GM19438 (cell line): ENCODE measurements around the gene ZHX3.
"Not testable (repeated sequence)": the region's sequence is repeated elsewhere in the genome, so short reads cannot be mapped to it uniquely, and the experiment has no call there.

Source experiments
- ATAC-seq: cut with Tn5 transposase; IDR thresholded peaks from one replicate; pipeline ENCODE4 v1.9.1; 2021; ENCODE audit warnings: low read depth; ENCODE audit not compliant: unreplicated experiment

ZHX3 gene

DNA sequence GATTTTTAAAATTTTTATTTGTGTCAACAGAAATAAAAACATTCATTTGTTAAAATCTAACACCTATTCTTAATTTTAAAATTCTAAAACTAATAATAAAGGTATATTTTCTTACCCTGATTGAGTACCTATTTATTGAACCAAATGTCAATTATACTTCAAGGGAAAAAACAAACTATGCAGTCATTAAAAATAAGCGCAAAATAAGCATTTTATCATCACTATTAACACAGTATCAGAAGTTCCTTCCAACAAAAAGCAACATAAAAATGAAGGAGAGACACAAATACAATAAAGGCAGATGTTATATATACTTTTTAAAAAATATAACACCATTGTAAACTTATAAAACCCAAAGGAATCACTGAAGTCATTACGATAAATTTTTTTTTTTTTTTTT is 52.7 kb downstream of the ZHX3 start:
- no peak for ATAC-seq

DNA sequence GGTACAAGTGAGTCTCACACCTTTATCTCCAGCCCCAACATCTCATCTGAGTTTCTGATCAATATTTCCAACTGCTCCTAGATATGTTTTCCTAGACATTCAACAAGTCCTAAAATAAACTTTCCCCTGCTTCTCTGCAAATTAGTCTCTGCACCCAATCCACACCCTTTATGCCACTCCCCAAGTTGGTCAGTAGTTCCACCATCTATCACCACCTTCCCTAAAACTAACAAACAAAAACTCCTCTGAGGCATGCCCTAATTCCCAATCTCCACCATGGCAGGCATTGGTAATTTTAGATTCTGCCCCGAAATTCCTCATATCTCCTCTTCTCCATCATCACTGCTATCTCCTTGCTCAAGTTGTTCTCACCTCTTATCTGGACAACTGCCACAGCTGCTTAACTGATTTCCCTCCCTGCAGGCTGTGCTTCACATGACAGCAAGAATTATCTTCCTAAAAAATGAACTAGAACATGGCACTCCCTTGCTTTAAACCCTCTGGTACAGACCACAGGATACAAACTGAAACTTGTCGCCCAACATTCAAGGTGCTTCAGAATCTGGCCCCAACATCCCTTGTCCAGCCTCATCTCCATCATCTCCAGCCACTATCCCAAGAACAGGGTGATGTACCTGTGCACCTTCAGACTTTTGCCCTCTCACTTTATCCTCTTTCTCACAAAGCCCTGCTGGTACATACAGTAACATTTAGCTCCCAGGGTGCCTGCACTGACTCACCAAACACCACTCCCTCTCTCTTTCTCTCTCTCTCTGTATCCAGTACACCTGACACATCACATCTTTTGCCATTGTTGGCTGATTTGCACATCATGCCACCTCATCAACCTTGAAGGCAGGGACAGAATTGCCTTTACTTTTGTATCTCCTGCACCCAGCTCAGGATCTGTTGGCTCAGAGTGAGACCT is 55.5 kb downstream of the ZHX3 start:
- no peak for ATAC-seq

DNA sequence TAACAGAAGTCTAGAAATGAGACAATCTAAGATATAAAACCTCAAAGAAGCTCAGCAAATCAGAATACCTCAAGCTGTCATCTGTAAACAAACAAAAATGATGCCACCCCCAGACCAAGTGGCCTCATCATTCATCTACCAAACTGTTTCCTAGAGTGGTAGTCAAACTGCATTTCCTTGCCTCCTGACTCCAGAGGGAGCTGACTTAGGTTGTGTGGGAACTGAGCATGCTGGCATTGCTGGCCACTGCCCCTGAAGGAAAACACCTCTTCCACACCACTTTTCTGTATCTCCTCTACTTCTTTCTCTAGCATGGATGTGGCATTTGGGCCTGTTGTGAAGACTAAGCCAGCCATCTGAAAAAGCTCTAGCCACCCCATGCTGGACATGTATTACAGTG is 56.3 kb downstream of the ZHX3 start:
- ATAC-seq, result no peak

DNA sequence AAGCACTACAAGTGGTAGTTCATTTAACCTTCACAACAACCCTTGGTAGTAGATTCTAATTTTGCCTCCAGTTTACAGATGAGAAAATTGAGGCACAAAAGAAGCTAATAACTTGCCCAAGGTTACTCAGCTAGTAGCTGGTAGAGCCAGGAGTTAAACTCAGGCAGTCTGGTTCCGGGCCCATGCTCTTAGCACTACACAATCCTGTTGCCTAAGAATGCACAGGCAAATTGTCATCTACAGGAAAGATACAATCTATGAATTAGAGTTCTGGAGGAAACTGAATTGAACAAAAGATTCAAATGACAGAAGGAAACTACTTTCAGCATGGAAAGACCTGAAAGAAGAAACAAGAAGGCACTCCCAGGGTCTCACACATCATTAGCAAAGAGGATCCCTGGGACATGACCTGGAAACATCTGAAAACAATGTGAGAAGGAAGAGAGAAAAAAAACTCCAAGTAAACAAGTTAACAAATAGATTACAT is 56.8 kb downstream of the ZHX3 start:
- no peak for ATAC-seq

DNA sequence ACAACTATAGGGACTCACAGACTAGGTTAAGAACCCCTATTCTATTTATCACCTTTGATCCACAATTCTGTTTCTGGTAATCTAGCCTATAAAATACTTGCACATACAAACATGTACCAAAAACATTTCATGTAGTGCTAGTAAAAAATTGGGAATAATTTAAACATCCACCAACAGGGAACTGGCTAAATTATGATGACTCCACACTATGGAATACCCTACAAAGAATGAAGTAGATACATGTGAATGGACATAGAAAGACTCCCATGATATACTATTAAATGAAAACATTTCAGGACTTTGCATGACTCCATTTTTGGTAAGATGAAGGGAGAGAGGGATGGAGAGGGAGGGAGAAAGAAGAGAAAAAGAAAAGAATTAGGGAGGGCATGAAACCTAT is 58.2 kb downstream of the ZHX3 start:
- no peak for ATAC-seq

DNA sequence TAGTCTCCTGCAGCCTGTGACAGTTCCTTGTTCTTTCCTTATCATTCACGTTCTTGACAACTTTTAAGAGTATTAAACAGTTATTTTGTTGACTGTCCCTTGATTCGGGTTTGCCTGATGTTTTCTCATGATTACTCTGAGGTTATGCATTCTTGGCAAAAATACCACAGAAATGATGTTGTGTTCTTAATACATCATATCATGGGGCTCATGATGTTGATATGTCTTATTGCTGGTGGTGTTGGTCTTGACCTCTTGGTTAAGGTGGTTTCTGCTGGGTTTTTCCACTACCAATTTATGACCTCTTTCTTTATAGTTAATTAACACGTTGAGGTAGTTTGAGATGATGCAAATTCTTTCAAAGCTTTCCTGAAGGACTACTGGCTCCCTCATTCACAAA is 59.1 kb downstream of the ZHX3 start:
- ATAC-seq, result no peak

DNA sequence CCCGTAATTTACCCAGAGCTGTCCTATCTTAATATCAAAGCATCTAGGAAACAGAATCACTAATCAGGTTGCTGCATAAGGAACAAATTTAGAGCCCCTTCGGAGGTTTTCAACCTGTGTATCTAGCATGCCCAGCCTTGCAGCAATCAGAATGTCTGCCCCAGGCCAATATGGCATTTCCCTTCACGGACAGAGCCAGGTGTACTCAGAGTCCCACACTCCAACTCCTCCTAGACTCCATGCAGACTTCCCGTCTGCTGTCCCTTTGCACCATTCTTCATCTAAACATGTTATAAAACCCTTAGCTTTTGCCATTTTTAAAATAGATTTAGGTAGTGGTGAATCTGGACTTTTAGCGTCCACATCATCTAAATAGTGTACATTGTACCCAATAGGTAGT is 61.0 kb downstream of the ZHX3 start:
- ATAC-seq, result no peak

DNA sequence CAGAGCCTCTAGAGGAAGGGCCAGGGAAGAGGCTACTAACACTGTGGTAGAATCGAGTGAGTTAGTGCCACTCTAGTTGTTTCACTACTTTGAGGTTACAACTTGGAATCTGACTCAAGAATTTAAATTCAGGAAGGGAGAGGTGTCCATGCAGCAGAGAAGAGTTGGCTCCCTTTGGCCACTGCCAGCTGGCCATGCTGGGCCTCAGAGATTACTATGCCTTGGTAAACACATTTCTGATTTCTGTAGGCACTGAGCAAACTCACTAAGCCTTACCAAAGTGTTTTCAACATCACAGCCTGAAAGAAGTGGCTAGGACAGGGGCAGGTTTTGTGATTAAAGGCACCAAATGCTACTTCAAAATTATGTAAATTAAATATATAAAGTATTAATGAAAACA is 61.9 kb downstream of the ZHX3 start:
- no peak for ATAC-seq

DNA sequence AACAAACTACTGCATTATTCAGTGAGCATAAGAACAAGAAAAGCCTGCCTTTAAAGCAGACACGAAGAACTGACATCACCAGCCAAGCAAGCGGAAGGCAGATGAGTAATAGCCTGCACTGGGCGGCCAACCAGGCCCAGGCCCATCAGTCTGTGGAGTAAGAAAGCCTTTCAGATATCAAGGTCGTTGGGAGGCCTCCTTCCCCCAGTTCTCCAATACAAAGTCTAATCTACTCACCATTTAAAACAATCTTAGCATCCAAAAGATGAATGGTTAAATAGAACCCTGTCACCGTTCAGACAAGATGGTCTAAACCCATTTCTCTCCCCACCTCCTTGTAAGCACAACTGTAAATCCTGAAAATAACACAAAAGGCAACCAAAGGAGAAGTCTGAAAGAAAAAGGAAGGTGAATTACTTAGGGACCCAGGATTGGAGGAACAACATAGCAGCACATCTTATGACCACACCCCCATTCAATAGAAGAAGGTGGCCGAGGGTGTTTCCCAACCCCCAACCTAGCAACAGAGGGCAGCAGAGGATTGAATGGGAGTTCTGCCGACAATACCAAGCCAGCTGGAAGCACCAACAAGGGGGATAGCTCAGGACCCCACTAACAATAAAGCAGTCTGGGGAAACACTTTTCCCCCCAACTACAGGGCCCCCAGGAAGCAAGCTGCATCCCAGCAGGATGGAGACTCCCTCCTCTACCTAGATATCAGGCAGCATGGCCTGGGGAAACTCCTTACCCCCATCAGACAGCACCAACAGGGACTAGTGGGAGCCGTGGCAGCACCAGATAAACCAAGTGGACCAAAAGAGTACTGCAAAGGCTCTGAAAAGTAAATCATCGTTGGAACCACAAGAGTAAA is 67.9 kb downstream of the ZHX3 start:
- no peak for ATAC-seq

DNA sequence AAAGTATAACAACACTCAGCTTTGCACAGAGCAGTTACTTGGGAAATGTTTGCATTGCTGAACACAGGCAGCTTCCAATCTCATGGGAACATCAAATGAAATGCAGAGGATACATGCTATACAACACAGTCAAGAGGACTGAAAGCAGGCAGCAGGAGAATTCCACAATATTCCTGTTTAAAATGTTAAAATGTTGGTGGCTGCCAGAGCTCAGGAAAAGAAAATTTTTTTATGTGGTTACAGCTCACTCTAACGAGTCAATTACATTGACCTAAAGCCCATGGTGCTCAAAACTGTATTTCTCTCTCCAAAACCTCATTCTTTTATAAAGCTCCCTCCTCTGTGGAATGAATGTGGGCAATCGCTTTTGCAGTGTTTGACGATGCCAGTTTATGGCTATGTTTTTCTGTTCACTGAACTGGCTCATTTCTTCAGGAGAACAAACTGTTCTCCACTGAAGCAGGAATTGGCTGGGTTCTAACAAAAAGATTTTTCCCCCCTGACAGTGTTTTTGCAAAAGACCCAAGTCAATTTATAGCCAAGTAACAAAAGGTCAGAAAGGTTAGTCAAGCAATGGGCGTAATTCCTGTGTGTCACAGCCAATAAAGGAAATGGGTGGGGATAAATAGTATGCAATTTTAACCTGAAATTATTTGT is 69.0 kb downstream of the ZHX3 start:
- no peak for ATAC-seq

DNA sequence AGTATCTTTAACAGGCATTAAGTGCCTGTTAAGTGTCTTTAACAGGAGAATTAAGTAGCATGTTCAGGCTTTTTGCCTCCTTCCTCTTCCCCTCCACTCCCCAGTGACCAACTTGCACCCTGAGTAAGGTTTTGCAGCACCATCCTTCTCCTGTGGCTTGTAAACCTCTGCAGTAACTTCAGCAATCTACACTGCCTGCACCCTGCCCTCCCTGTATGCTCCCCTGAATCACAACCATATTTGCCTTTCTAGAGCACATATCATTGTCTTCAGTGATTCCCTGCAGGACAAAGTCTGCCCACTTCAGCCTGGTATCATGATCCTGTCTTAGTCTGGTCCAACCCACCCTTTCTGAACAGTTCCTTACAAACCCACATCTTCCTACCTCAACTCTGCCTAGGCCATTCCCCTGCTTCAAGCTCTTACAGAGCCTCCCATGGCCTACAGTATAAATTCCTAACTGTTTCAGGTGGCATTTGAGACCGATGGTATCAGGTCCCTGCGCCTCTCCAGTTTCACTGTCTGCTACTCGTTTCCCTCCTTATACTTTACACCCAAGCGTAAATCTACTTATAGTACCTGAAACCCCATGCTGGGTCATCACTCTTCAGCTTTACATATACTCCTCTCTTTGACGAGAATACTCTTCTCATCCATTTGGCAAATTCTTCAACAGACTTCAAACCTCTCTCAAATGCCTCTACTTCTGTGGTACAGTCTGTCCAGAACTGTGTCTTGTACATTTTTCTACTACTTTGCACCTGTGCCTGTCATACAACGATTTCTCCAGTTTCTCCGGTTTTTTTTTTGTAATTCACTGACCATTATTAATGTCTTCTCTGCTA is 69.8 kb downstream of the ZHX3 start:
- no peak for ATAC-seq

DNA sequence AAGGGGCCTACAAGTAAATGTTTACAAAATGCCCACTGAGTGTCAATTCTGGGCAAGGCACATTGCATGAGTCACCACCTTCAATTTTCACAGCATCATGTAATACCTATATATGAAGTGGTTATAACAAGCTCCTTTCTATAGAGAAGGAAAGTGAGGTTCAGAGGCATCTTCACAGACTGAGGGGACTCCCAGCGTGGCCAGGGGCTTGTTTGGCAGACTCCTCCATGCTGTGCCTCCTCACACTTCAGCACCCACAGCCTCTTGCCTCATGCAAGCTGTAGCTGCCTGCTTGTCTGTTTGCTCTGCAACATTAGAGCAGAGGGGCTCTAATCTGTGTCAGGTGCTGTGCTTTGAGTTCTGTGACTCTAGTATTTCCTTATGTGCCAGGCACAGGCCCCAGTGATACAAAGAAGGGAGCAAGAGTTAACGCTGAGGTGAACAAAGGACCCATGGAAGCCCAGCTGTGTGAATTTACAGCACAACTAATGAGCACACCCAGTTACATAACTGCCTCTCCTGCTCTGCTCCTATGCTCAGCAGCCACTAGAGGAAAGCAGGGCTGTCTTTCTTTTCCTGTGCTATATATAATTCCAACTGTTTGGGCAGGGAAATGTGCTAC is 72.3 kb downstream of the ZHX3 start:
- no peak for ATAC-seq

DNA sequence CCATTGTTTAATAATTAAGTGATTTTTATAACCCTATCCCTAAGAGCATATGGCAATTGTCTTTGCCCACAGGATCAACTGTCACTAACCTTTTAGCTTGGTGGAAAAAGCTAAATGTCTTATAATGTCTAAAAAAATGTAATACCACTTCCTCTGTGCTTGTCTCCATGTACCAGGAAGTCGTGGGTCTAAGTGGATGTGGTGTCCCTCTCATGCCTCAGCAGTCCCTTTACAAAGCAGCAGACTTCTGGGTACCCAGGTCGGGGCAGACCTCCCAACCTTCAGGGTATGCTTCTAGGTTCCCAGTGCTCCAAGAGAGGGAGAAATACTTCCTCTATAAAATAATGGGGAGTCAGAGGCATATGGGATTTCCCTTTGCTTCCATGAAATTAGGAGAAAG is 74.7 kb downstream of the ZHX3 start:
- ATAC-seq, result no peak

DNA sequence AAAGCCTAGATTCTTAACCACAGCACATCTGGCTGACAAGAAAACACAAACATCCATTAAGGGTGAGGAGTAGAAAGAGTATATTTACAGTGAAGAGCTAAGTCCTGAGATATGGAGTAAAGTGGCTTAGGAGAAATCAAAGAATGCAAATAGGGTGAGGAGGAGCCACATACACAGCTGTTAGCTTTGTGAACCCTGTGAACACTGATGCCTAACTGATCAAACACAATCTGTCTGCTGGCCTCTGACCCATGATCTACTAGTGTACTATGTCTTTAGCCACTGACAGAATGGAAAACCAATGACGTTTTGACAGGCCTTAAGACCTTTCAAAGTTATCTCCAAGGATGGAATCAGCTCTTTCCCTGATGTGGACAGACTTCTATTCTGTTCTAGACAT is 75.2 kb downstream of the ZHX3 start:
- no peak for ATAC-seq

DNA sequence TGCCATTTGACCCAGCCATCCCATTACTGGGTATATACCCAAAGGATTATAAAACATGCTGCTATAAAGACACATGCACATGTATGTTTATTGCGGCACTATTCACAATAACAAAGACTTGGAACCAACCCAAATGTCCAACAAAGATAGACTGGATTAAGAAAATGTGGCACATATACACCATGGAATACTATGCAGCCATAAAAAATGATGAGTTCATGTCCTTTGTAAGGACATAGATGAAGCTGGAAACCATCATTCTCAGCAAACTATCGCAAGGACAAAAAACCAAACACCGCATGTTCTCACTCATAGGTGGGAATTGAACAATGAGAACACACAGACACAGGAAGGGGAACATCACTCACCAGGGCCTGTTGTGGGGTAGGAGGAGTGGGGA is 80.3 kb downstream of the ZHX3 start:
- not testable (repeated sequence) for ATAC-seq

DNA sequence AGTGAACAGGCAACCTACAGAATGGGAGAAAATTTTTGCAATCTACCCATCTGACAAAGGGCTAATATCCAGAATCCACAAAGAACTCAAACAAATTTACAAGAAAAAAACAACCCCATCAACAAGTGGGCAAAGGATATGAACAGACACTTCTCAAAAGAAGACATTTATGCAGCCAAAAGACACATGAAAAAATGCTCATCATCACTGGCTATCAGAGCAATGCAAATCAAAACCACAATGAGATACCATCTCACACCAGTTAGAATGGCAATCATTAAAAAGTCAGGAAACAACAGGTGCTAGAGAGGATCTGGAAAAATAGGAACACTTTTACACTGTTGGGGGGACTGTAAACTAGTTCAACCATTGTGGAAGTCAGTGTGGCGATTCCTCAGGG is 80.7 kb downstream of the ZHX3 start:
- ATAC-seq, result not testable (repeated sequence)

DNA sequence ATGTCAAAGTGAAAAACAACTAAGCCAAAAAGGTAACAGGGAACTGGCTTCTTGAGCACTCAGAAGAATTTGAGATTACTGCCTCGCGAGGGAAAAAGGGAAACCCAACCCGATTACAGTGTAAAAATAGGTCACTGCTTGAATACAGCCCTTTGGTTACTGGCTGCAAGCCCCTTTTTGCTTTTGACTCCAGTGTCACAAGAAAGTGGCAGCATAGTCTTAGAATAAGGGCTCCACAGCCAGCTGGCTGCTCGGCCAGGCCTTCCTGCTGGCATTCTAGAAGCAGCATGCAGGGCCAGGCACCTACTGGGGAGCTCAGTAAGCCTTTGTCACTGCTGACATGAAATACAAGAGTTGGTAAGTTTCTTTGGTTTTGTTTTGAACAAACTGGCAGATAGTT is 83.0 kb downstream of the ZHX3 start:
- ATAC-seq, result no peak

DNA sequence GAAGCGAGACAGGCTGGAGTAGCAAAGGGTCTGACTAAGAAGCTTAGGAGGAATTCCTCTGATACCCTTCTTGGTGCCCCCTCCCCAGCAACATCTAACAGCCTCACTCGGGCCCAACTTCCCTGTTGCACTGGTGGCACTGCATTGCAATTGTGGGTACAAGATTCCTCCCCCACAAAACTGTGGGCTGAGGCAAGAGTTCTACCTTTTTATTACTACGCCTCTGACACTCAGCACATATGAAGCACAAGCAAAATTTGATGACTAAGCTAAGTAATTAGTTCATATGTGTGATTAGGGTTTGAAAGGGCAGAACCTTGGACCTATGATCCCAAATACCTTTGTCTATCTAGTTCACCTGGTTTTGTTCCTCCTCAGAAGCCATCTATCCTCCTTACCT is 83.5 kb downstream of the ZHX3 start:
- no peak for ATAC-seq
